ENCODE results near the gene ATP6V0E1.
"Not testable (repeated sequence)": the region's sequence is repeated elsewhere in the genome, so short reads cannot be mapped to it uniquely, and the experiment has no call there.

Gene ATP6V0E1

GRCh38 chr5:173029499-173029921, 45.9 kb downstream of the ATP6V0E1 start:
- Histone ChIP-seq H3K27ac (ENCODE audit: insufficient read depth, low read depth, low read length, poor library complexity, severe bottlenecking) (no peak overlapping the region), H3K4me3 (ENCODE audit: insufficient read depth, low read depth, low read length) (no peak overlapping the region), H3K27me3 (ENCODE audit: control insufficient read depth, insufficient read depth, low read length, poor library complexity, severe bottlenecking) (no peaks in the 10 kb centered on the region), H3K36me3 (ENCODE audit: control insufficient read depth, insufficient read depth, low read length) (no peaks in the 10 kb centered on the region), H3K9me3 (ENCODE audit: control insufficient read depth, low read length) (no peaks in the 10 kb centered on the region), H3K4me1 (ENCODE audit: control insufficient read depth, insufficient read depth, low read length) (no peaks in the 10 kb centered on the region)
- 94 to 96% methylated on average over 5 of the region's 5 CpGs for WGBS, 2 experiments

GRCh38 chr5:173032096-173032495, 48.5 kb downstream of the ATP6V0E1 start:
- WGBS, 2 experiments: 98 to 100% methylated on average over 2 of the region's 3 CpGs
- not testable (repeated sequence) for H3K9me3 ChIP-seq (ENCODE audit: control insufficient read depth, low read length); H3K27ac ChIP-seq (ENCODE audit: insufficient read depth, low read depth, low read length, poor library complexity, severe bottlenecking); H3K4me1 ChIP-seq (ENCODE audit: control insufficient read depth, insufficient read depth, low read length); H3K4me3 ChIP-seq (ENCODE audit: insufficient read depth, low read depth, low read length); H3K27me3 ChIP-seq (ENCODE audit: control insufficient read depth, insufficient read depth, low read length, poor library complexity, severe bottlenecking); H3K36me3 ChIP-seq (ENCODE audit: control insufficient read depth, insufficient read depth, low read length)

GRCh38 chr5:173032730-173033129, 49.2 kb downstream of the ATP6V0E1 start:
- no peaks in the 10 kb centered on the region for H3K36me3 ChIP-seq (ENCODE audit: control insufficient read depth, insufficient read depth, low read length)

GRCh38 chr5:173033923-173034322, 50.4 kb downstream of the ATP6V0E1 start:
- Histone ChIP-seq H3K4me1 (ENCODE audit: control insufficient read depth, insufficient read depth, low read length) (no peaks in the 10 kb centered on the region), H3K27ac (ENCODE audit: insufficient read depth, low read depth, low read length, poor library complexity, severe bottlenecking) (no peak overlapping the region), H3K4me3 (ENCODE audit: insufficient read depth, low read depth, low read length) (no peak overlapping the region), H3K36me3 (ENCODE audit: control insufficient read depth, insufficient read depth, low read length) (no peaks in the 10 kb centered on the region), H3K9me3 (ENCODE audit: control insufficient read depth, low read length) (no peaks in the 10 kb centered on the region), H3K27me3 (ENCODE audit: control insufficient read depth, insufficient read depth, low read length, poor library complexity, severe bottlenecking) (no peaks in the 10 kb centered on the region)
- WGBS, 2 experiments: 83% methylated on average over 6 of the region's 6 CpGs

More at GRCh38 chr5:173032730-173033129, 49.2 kb downstream of the ATP6V0E1 start:
- Histone ChIP-seq H3K9me3 (ENCODE audit: control insufficient read depth, low read length) (no peaks in the 10 kb centered on the region), H3K27me3 (ENCODE audit: control insufficient read depth, insufficient read depth, low read length, poor library complexity, severe bottlenecking) (no peaks in the 10 kb centered on the region), H3K27ac (ENCODE audit: insufficient read depth, low read depth, low read length, poor library complexity, severe bottlenecking) (no peak overlapping the region), H3K4me3 (ENCODE audit: insufficient read depth, low read depth, low read length) (no peak overlapping the region), H3K4me1 (ENCODE audit: control insufficient read depth, insufficient read depth, low read length) (no peaks in the 10 kb centered on the region)
- 95% methylated on average over 3 of the region's 3 CpGs for WGBS, 2 experiments

GRCh38 chr5:173035904-173036707, 52.5 kb downstream of the ATP6V0E1 start:
- Histone ChIP-seq H3K36me3 (ENCODE audit: control insufficient read depth, insufficient read depth, low read length) (no peaks in the 10 kb centered on the region), H3K4me3 (ENCODE audit: insufficient read depth, low read depth, low read length) (no peak overlapping the region), H3K27me3 (ENCODE audit: control insufficient read depth, insufficient read depth, low read length, poor library complexity, severe bottlenecking) (no peaks in the 10 kb centered on the region), H3K9me3 (ENCODE audit: control insufficient read depth, low read length) (no peaks in the 10 kb centered on the region), H3K27ac (ENCODE audit: insufficient read depth, low read depth, low read length, poor library complexity, severe bottlenecking) (no peak overlapping the region), H3K4me1 (ENCODE audit: control insufficient read depth, insufficient read depth, low read length) (no peaks in the 10 kb centered on the region)
- WGBS, 2 experiments: 95% methylated on average over 22 to 23 of the region's 24 CpGs

- H3K9me3 ChIP-seq (ENCODE audit: control insufficient read depth, low read length): no peaks in the 10 kb centered on the region
- no peaks in the 10 kb centered on the region for H3K27me3 ChIP-seq (ENCODE audit: control insufficient read depth, insufficient read depth, low read length, poor library complexity, severe bottlenecking)
- whole genome bisulfite sequencing, 2 experiments: 86 to 92% methylated on average over 3 of the region's 3 CpGs
- H3K27ac ChIP-seq (ENCODE audit: insufficient read depth, low read depth, low read length, poor library complexity, severe bottlenecking): no peak overlapping the region
- H3K4me3 ChIP-seq (ENCODE audit: insufficient read depth, low read depth, low read length): no peak overlapping the region
- H3K4me1 ChIP-seq (ENCODE audit: control insufficient read depth, insufficient read depth, low read length): no peaks in the 10 kb centered on the region
- H3K36me3 ChIP-seq (ENCODE audit: control insufficient read depth, insufficient read depth, low read length): no peaks in the 10 kb centered on the region
These were observed 55.6 kb downstream of the ATP6V0E1 start for GRCh38 chr5:173039188-173039587.

GRCh38 chr5:173039964-173040363, 56.4 kb downstream of the ATP6V0E1 start:
- no peaks in the 10 kb centered on the region for H3K36me3 ChIP-seq (ENCODE audit: control insufficient read depth, insufficient read depth, low read length)
- 90 to 94% methylated on average over 5 of the region's 5 CpGs for WGBS, 2 experiments
- H3K27ac ChIP-seq (ENCODE audit: insufficient read depth, low read depth, low read length, poor library complexity, severe bottlenecking): no peak overlapping the region
- no peak overlapping the region for H3K4me3 ChIP-seq (ENCODE audit: insufficient read depth, low read depth, low read length)
- H3K27me3 ChIP-seq (ENCODE audit: control insufficient read depth, insufficient read depth, low read length, poor library complexity, severe bottlenecking): no peaks in the 10 kb centered on the region
- no peaks in the 10 kb centered on the region for H3K4me1 ChIP-seq (ENCODE audit: control insufficient read depth, insufficient read depth, low read length)
- no peaks in the 10 kb centered on the region for H3K9me3 ChIP-seq (ENCODE audit: control insufficient read depth, low read length)

- Histone ChIP-seq H3K27me3 (ENCODE audit: control insufficient read depth, insufficient read depth, low read length, poor library complexity, severe bottlenecking) (no peaks in the 10 kb centered on the region), H3K27ac (ENCODE audit: insufficient read depth, low read depth, low read length, poor library complexity, severe bottlenecking) (no peak overlapping the region), H3K4me3 (ENCODE audit: insufficient read depth, low read depth, low read length) (no peak overlapping the region), H3K36me3 (ENCODE audit: control insufficient read depth, insufficient read depth, low read length) (no peaks in the 10 kb centered on the region), H3K9me3 (ENCODE audit: control insufficient read depth, low read length) (no peaks in the 10 kb centered on the region), H3K4me1 (ENCODE audit: control insufficient read depth, insufficient read depth, low read length) (peaks cover 4% of the 10 kb centered on the region)
- WGBS, 2 experiments: 95% methylated on average over 6 to 7 of the region's 7 CpGs
These were observed 58.6 kb downstream of the ATP6V0E1 start for GRCh38 chr5:173041881-173042762.

- no peaks in the 10 kb centered on the region for H3K36me3 ChIP-seq (ENCODE audit: control insufficient read depth, insufficient read depth, low read length)
- H3K27me3 ChIP-seq (ENCODE audit: control insufficient read depth, insufficient read depth, low read length, poor library complexity, severe bottlenecking): no peaks in the 10 kb centered on the region
- 94 to 95% methylated on average over 3 of the region's 3 CpGs for WGBS, 2 experiments
- H3K27ac ChIP-seq (ENCODE audit: insufficient read depth, low read depth, low read length, poor library complexity, severe bottlenecking): no peak overlapping the region
- peaks cover 4% of the 10 kb centered on the region for H3K4me1 ChIP-seq (ENCODE audit: control insufficient read depth, insufficient read depth, low read length)
- no peak overlapping the region for H3K4me3 ChIP-seq (ENCODE audit: insufficient read depth, low read depth, low read length)
- no peaks in the 10 kb centered on the region for H3K9me3 ChIP-seq (ENCODE audit: control insufficient read depth, low read length)
These were observed 59.2 kb downstream of the ATP6V0E1 start for GRCh38 chr5:173042763-173043107.

- Histone ChIP-seq H3K9me3 (ENCODE audit: control insufficient read depth, low read length) (no peaks in the 10 kb centered on the region), H3K27me3 (ENCODE audit: control insufficient read depth, insufficient read depth, low read length, poor library complexity, severe bottlenecking) (peaks cover 7% of the 10 kb centered on the region), H3K4me1 (ENCODE audit: control insufficient read depth, insufficient read depth, low read length) (peaks cover 4% of the 10 kb centered on the region), H3K4me3 (ENCODE audit: insufficient read depth, low read depth, low read length) (no peak overlapping the region), H3K36me3 (ENCODE audit: control insufficient read depth, insufficient read depth, low read length) (no peaks in the 10 kb centered on the region), H3K27ac (ENCODE audit: insufficient read depth, low read depth, low read length, poor library complexity, severe bottlenecking) (no peak overlapping the region)
- WGBS, 2 experiments: 79 to 82% methylated on average over 8 of the region's 8 CpGs
These were observed 61.9 kb downstream of the ATP6V0E1 start for GRCh38 chr5:173045474-173045873.
